Measurements from ENCODE around the gene RPE. TPM values are rescaled to one million over a fixed set of nuclear protein-coding genes. Genes with fewer than 3 reads are reported as not detected.

The RPE gene
- polyA plus RNA-seq, 1 donor from 2014 or later: 73.9 TPM

DNA sequence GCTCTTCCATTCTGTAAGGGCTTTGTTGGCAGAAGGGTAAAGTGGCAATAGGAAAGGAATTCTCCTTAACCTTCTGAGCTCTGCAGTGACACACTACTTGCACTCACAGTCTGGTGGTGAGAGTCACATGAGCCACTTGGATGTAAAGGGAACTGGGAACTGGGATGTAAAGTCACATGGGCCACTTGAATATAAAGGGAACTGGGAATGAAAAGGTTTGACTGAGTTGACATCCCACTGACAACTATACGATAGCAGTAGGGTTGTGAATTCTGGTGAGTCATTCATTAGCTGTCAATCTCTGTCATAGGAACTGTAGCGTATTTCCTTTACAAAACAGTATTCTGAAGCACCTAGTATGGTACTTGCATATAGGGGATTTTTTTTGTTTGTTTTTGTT, 5.5 kb downstream of the RPE start:
- Histone ChIP-seq H2AFZ (ENCODE audit: low read depth, low read length) (no peak overlapping the region), H3K9ac (ENCODE audit: low read length) (peak overlapping the region; percentile 33), H3K9me3 (ENCODE audit: low read length) (no peaks in the 10 kb centered on the region), H3K4me2 (ENCODE audit: low read length) (no peak overlapping the region), H3K27ac (ENCODE audit: low read length) (peak overlapping the region; percentile 55), H3K4me3 (ENCODE audit: low read length) (peak overlapping the region; percentile 39), H3K79me2 (replicated peaks; ENCODE audit: insufficient read depth, low read length) (peaks cover 49% of the 10 kb centered on the region), H3F3A (ENCODE audit: insufficient read depth, low read length, poor library complexity, severe bottlenecking) (no peaks in the 10 kb centered on the region), H3K36me3 (ENCODE audit: insufficient read depth, low read length) (peaks cover 6% of the 10 kb centered on the region), H3K9me2 (ENCODE audit: insufficient read depth, low read length) (no peaks in the 10 kb centered on the region), H3K27me3 (ENCODE audit: insufficient read depth, low read depth, low read length) (no peaks in the 10 kb centered on the region), H4K20me1 (ENCODE audit: insufficient read depth) (no peaks in the 10 kb centered on the region)
- peak; percentile 77 for TF ChIP-seq EP300 (conservative IDR thresholded peaks at IDR 0.05; ENCODE audit: poor library complexity, severe bottlenecking)
- no peak for TF ChIP-seq RAD21 (conservative IDR thresholded peaks at IDR 0.05)
- TF ChIP-seq TAF1 (IDR thresholded peaks at IDR 0.05; ENCODE audit: low read depth): no peak
- TF ChIP-seq MXI1 (conservative IDR thresholded peaks at IDR 0.05; ENCODE audit: poor library complexity, severe bottlenecking): no peak
- peak; percentile 12 for TF ChIP-seq POLR2AphosphoS5 (IDR thresholded peaks at IDR 0.05)
- TF ChIP-seq, protein P1, sequence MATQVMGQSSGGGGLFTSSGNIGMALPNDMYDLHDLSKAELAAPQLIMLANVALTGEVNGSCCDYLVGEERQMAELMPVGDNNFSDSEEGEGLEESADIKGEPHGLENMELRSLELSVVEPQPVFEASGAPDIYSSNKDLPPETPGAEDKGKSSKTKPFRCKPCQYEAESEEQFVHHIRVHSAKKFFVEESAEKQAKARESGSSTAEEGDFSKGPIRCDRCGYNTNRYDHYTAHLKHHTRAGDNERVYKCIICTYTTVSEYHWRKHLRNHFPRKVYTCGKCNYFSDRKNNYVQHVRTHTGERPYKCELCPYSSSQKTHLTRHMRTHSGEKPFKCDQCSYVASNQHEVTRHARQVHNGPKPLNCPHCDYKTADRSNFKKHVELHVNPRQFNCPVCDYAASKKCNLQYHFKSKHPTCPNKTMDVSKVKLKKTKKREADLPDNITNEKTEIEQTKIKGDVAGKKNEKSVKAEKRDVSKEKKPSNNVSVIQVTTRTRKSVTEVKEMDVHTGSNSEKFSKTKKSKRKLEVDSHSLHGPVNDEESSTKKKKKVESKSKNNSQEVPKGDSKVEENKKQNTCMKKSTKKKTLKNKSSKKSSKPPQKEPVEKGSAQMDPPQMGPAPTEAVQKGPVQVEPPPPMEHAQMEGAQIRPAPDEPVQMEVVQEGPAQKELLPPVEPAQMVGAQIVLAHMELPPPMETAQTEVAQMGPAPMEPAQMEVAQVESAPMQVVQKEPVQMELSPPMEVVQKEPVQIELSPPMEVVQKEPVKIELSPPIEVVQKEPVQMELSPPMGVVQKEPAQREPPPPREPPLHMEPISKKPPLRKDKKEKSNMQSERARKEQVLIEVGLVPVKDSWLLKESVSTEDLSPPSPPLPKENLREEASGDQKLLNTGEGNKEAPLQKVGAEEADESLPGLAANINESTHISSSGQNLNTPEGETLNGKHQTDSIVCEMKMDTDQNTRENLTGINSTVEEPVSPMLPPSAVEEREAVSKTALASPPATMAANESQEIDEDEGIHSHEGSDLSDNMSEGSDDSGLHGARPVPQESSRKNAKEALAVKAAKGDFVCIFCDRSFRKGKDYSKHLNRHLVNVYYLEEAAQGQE (IDR thresholded peaks at IDR 0.05; ENCODE audit: borderline replicate concordance): peak; percentile 69
- no peak for TF ChIP-seq SMC3 (conservative IDR thresholded peaks at IDR 0.05; ENCODE audit: poor library complexity)
- no peak for TF ChIP-seq EZH2 (IDR thresholded peaks at IDR 0.05; ENCODE audit: borderline replicate concordance, insufficient read depth, low read length, poor library complexity, severe bottlenecking)
- no peak for TF ChIP-seq CTCF (IDR thresholded peaks at IDR 0.05; ENCODE audit: poor library complexity, severe bottlenecking)

GRCh38 chr2:210009126-210009525, 6.7 kb downstream of the RPE start:
- no peaks in the 10 kb centered on the region for H3F3A ChIP-seq (ENCODE audit: insufficient read depth, low read length, poor library complexity, severe bottlenecking)
- peaks cover 6% of the 10 kb centered on the region for H3K36me3 ChIP-seq (ENCODE audit: insufficient read depth, low read length)
- no peak overlapping the region for H3K27ac ChIP-seq (ENCODE audit: low read length)
- H3K9me3 ChIP-seq (ENCODE audit: low read length): no peaks in the 10 kb centered on the region
- TF ChIP-seq RAD21 (conservative IDR thresholded peaks at IDR 0.05): no peak
- TF ChIP-seq EP300 (conservative IDR thresholded peaks at IDR 0.05; ENCODE audit: poor library complexity, severe bottlenecking): no peak
- TF ChIP-seq EZH2 (IDR thresholded peaks at IDR 0.05; ENCODE audit: borderline replicate concordance, insufficient read depth, low read length, poor library complexity, severe bottlenecking): no peak
- no peak for TF ChIP-seq MXI1 (conservative IDR thresholded peaks at IDR 0.05; ENCODE audit: poor library complexity, severe bottlenecking)
- no peak for TF ChIP-seq SMC3 (conservative IDR thresholded peaks at IDR 0.05; ENCODE audit: poor library complexity)
- TF ChIP-seq, protein P1 (IDR thresholded peaks at IDR 0.05; ENCODE audit: borderline replicate concordance): no peak
- TF ChIP-seq CTCF (IDR thresholded peaks at IDR 0.05; ENCODE audit: poor library complexity, severe bottlenecking): no peak
- no peak for TF ChIP-seq TAF1 (IDR thresholded peaks at IDR 0.05; ENCODE audit: low read depth)
- TF ChIP-seq POLR2AphosphoS5 (IDR thresholded peaks at IDR 0.05): no peak
- no peak overlapping the region for H2AFZ ChIP-seq (ENCODE audit: low read depth, low read length)
- H3K9ac ChIP-seq (ENCODE audit: low read length): no peak overlapping the region
- no peaks in the 10 kb centered on the region for H4K20me1 ChIP-seq (ENCODE audit: insufficient read depth)
- H3K4me3 ChIP-seq (ENCODE audit: low read length): no peak overlapping the region
- no peaks in the 10 kb centered on the region for H3K9me2 ChIP-seq (ENCODE audit: insufficient read depth, low read length)
- H3K4me2 ChIP-seq (ENCODE audit: low read length): no peak overlapping the region
- H3K27me3 ChIP-seq (ENCODE audit: insufficient read depth, low read depth, low read length): no peaks in the 10 kb centered on the region
- peaks cover 43% of the 10 kb centered on the region for H3K79me2 ChIP-seq (replicated peaks; ENCODE audit: insufficient read depth, low read length)
